RWPE2 (cell line): ENCODE results near the gene CALML6.
A peak's percentile ranks its signal among the peaks of the same experiment; 100 is the strongest.

Source experiments
- ATAC-seq: fragments of 200-7000 bp; cut with Tn5 transposase; 3 replicates; pipeline ENCODE4 v1.9.1; 2021; ENCODE audit warnings: low read depth
- DNase-seq: peaks from one replicate; pipeline ENCODE4 v3.0.0-alpha.2; 2020; ENCODE audit warnings: low spot score
- H3K27ac ChIP-seq: fragments of 450-650 bp; 2 replicates; pipeline ENCODE4 v1.5.1; 2017; ENCODE audit warnings: mild to moderate bottlenecking; ENCODE audit not compliant: poor library complexity, severe bottlenecking
- H3K27me3 ChIP-seq: fragments of 250-450 bp; sonication (Bioruptor Pico); 2 replicates; pipeline ENCODE4 v1.5.1; 2021; ENCODE audit warnings: mild to moderate bottlenecking, moderate library complexity; ENCODE audit not compliant: insufficient read depth, poor library complexity, severe bottlenecking
- H3K36me3 ChIP-seq: fragments of 250-450 bp; sonication (Bioruptor Pico); 2 replicates; pipeline ENCODE4 v1.5.1; 2020; ENCODE audit warnings: low read depth, mild to moderate bottlenecking, moderate library complexity
- H3K4me1 ChIP-seq: fragments of 250-450 bp; sonication (Bioruptor Pico); 2 replicates; pipeline ENCODE4 v1.5.1; 2021; ENCODE audit warnings: mild to moderate bottlenecking, moderate library complexity; ENCODE audit not compliant: insufficient read depth, poor library complexity, severe bottlenecking
- H3K4me3 ChIP-seq: fragments of 250-450 bp; sonication (Bioruptor Pico); 2 replicates; pipeline ENCODE4 v1.5.1; 2021; ENCODE audit warnings: mild to moderate bottlenecking, moderate library complexity; ENCODE audit not compliant: severe bottlenecking
- H3K9me3 ChIP-seq: fragments of 250-450 bp; sonication (Bioruptor Pico); 2 replicates; pipeline ENCODE4 v1.5.1; 2021; ENCODE audit warnings: mild to moderate bottlenecking, moderate library complexity; ENCODE audit not compliant: severe bottlenecking
- TF ChIP-seq, protein P1 (sequence below): fragments of 450-650 bp; IDR thresholded peaks from one replicate; pipeline ENCODE4 v1.5.1; 2017; ENCODE audit warnings: mild to moderate bottlenecking, moderate library complexity; ENCODE audit not compliant: poor library complexity, severe bottlenecking

The CALML6 gene

DNA sequence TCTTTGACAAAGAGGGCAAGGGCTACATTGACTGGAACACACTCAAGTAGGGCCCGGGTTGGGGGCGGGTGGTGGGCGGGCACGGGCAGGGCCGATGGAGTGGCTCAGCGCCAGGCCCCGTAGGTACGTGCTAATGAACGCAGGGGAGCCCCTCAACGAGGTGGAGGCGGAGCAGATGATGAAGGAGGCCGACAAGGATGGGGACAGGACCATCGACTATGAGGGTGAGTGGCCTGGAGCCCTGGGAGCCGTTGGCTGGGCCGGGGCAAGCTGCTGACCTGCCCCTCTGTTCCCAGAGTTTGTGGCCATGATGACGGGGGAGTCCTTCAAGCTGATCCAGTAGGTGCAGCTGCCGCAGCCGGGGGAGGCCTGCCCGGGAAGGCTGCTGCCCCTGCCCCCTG, 1.8 kb downstream of the CALML6 start:
- Histone ChIP-seq H3K4me1 (no peaks in the 10 kb centered on the region), H3K36me3 (no peaks in the 10 kb centered on the region), H3K27ac (no peak overlapping the region), H3K27me3 (no peaks in the 10 kb centered on the region), H3K9me3 (no peaks in the 10 kb centered on the region), H3K4me3 (no peak overlapping the region)
- DNase-seq (peak; percentile 59), ATAC-seq (no peak)
- TF ChIP-seq, protein P1, sequence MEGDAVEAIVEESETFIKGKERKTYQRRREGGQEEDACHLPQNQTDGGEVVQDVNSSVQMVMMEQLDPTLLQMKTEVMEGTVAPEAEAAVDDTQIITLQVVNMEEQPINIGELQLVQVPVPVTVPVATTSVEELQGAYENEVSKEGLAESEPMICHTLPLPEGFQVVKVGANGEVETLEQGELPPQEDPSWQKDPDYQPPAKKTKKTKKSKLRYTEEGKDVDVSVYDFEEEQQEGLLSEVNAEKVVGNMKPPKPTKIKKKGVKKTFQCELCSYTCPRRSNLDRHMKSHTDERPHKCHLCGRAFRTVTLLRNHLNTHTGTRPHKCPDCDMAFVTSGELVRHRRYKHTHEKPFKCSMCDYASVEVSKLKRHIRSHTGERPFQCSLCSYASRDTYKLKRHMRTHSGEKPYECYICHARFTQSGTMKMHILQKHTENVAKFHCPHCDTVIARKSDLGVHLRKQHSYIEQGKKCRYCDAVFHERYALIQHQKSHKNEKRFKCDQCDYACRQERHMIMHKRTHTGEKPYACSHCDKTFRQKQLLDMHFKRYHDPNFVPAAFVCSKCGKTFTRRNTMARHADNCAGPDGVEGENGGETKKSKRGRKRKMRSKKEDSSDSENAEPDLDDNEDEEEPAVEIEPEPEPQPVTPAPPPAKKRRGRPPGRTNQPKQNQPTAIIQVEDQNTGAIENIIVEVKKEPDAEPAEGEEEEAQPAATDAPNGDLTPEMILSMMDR = no peak

DNA sequence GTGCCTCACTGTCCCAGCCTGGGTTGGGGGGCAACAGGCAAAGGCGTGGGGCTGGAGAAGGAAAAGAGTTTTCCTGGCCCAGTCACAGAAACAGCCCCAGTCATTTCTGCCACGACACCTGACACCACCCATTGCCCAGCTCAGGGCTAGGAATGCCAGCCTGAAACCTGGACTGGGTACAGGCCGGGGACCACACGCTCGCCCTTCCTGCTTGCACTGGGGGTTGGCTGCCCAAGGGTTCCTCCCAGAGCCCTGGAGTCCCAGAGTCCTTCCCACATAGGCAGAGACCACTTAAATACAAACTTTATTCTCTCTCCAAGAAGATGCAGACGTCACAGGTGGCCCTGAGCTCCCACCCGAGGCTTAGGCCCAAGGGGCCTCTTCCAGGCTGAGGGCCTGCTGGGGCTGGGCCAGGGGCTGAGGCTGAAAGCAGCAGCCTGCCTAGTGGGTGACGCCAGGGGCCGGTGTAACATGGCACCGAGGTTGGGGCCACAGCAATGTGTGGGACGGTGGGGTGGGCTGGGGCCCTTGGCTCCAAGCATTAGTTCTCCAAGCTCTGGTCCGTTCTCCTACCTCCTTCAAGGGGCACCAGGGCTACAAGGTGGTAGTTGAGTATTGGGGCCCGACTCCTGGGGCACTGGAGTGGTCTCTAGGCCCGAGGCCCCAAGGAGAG, 2.4 kb downstream of the CALML6 start:
- Histone ChIP-seq H3K9me3 (no peaks in the 10 kb centered on the region), H3K4me3 (no peak overlapping the region), H3K27me3 (no peaks in the 10 kb centered on the region), H3K36me3 (no peaks in the 10 kb centered on the region), H3K27ac (no peak overlapping the region), H3K4me1 (no peaks in the 10 kb centered on the region)
- ATAC-seq (no peak), DNase-seq (no peak)
- TF ChIP-seq, protein P1 = no peak

DNA sequence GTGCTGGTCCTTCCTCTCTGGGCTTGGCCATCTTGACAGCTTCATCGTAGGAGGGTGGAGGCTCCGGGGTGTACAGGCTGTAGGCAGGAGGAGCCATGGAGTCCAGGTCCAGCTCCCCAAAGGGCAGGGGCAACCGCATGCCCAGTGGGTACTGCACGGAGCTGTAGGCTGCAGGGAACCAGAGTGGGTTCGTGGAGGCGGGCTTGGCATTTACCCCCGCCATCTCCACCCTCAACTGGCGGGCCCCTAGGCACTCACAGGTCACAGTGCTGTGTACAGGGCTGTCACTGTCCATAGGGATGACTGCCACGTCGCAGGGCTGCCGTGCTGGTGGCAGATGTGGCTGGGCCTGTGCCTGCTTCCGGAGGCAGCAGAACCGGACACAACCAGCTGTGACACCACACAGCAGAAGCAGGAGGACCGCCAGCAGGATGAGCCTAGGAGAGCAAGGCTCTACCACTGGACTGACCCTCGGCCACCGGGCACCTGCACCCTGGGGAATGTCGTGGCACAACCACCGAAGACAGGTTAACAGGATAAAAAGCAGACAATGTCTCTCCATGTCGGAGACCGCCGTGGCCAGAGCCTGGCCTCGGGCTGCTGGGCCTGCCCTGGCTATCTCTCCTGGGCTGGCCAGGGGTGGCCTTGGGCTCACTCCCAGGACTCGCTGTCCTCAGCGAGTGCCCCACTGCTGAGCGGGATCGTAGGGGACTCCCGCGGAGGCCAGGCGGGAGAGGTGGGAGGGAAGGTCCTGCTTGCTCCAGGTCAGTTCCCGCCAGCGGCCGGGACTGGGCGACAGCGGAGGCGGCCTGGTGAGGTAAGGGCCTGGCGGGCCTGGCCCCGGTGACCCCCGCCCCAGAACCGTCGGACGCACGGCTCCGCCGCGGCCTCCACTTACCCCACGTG, 3.2 kb downstream of the CALML6 start:
- H3K9me3 ChIP-seq = no peaks in the 10 kb centered on the region
- peak overlapping the region; percentile 44 for H3K4me3 ChIP-seq
- no peak for ATAC-seq
- H3K4me1 ChIP-seq = no peaks in the 10 kb centered on the region
- H3K36me3 ChIP-seq = no peaks in the 10 kb centered on the region
- no peak overlapping the region for H3K27ac ChIP-seq
- peak; percentile 66 for DNase-seq
- TF ChIP-seq, protein P1 = no peak
- H3K27me3 ChIP-seq = no peaks in the 10 kb centered on the region

DNA sequence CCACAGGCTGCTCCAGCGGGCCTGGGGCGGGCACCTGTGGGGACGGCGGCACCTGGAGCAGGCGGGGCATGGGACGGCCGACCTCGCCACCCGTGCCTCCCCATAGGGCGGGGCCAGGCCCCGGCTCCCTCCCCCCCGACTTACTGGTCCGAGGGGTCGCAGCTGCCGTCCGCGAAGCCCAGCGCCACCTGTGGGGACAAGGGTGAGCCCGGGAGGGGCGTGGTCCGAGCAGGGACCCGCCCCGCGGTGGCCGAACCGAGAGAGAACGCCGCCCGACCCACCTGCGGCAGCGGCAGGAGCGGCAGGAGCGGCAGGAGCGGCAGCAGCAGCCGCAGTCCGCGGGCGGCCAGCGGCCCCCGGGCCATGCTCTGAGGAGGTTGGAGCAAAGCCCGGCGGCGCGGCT, 3.8 kb downstream of the CALML6 start, which contains the start of gene TMEM52:
TSS of gene TMEM52 (minus strand) at position 379 of the 403 bp plus-strand sequence. CDS start at position 365, 14 bp downstream.
- Histone ChIP-seq H3K4me3 (peak within 1 kb of the TSS; percentile 44), H3K27me3 (no peaks in the 10 kb centered on the region), H3K4me1 (no peaks in the 10 kb centered on the region), H3K9me3 (no peaks in the 10 kb centered on the region), H3K27ac (no peak within 1 kb of the TSS), H3K36me3 (no peaks in the 10 kb centered on the region)
- no peak for DNase-seq
- TF ChIP-seq, protein P1 = peak; percentile 12
- ATAC-seq = peak; percentile 5; the same call in 2 of the 3 replicates
